ENCODE measurements around the gene SMPD4.
"Not testable (repeated sequence)": the region's sequence is repeated elsewhere in the genome, so short reads cannot be mapped to it uniquely, and the experiment has no call there.

DNA sequence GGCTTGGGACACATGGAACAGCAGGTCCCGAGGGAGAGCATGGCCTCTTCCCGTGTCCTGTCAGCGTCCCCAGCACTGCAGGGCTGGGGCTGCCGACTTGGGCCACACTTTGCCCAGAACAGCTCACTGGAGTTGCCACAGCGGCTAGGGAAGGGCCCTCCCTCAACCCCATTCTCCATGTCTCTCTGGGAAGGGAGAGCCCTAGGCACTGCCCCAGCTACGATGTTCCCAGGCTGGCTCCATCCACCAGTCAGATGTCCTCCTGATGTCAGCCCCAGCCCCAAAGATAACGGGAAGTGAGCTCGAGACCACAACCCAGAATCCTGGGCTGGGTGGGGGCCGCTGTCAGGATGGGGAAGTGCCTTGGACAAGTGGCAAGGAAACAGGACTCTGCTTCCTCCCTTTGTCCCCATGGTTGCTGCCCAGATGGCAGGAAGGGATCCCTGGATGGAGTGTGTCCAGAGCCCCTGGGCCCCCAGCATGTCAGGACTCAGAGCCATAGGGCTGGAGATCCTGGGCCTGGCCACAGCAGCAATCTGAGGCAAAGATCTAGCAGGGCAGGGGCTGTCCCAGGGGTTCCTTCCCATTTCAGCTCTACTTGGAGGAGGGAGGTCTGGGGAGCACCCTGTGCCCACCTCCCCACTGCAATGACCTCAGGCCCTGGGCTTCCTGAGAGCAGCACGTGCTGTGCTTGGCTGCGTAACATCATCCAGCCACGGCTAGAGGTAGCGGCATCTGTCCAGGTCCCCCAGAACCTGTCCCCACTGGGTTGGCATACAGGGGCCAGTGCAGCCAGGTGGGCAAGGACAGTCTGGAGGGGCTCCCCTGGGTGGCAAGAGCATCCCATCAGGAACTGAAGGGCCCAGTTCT, 38.8 kb downstream of the SMPD4 start:
- TF ChIP-seq POLR2A (IDR thresholded peaks at IDR 0.05; ENCODE audit: low read depth, low read length); POLR2AphosphoS5 (IDR thresholded peaks at IDR 0.05; ENCODE audit: low read depth, low read length); TAF1 (IDR thresholded peaks at IDR 0.05; ENCODE audit: borderline replicate concordance, low read depth, low read length): not testable (repeated sequence)
